ENCODE data around the gene PFN2.

GRCh38 chr3:149933008-149933407 is 37.7 kb downstream of the PFN2 start:
- TF ChIP-seq CTCF (conservative IDR thresholded peaks at IDR 0.05; ENCODE audit: low read length) = no peak
- TF ChIP-seq EZH2phosphoT487 (IDR thresholded peaks at IDR 0.05; ENCODE audit: borderline replicate concordance) = no peak

Data from Loucy (cell line).